Parathyroid adenoma (tissue), 2 donors: Measurements from ENCODE around the gene NPB.

Experiments used
- H2AFZ ChIP-seq: fragments of 300-600 bp; sonication (generic); one replicate; pipeline ENCODE4 v1.7.0; 2017; ENCODE audit warnings: antibody characterized with exemption, mild to moderate bottlenecking
- H3K27ac ChIP-seq: fragments of 300-600 bp; sonication (generic); one replicate; pipeline ENCODE4 v1.7.0; 2017
- H3K27me3 ChIP-seq: fragments of 300-600 bp; sonication (generic); one replicate; pipeline ENCODE4 v1.7.0; 2017; ENCODE audit warnings: low read length; ENCODE audit not compliant: control insufficient read depth, insufficient read depth
- H3K36me3 ChIP-seq: fragments of 300-600 bp; sonication (generic); one replicate; pipeline ENCODE4 v1.7.0; 2017; ENCODE audit warnings: low read length; ENCODE audit not compliant: control insufficient read depth, insufficient read depth
- H3K4me1 ChIP-seq: fragments of 300-600 bp; sonication (generic); one replicate; pipeline ENCODE4 v1.7.0; 2017; ENCODE audit warnings: control low read depth
- H3K4me2 ChIP-seq: fragments of 300-600 bp; sonication (generic); one replicate; pipeline ENCODE4 v1.7.0; 2017; ENCODE audit warnings: low read length
- H3K4me3 ChIP-seq: fragments of 300-600 bp; sonication (generic); one replicate; pipeline ENCODE4 v1.7.0; 2017; ENCODE audit warnings: low read depth, low read length
- H3K79me2 ChIP-seq: fragments of 300-600 bp; sonication (generic); one replicate; pipeline ENCODE4 v1.7.0; 2017; ENCODE audit warnings: control low read depth
- H3K9ac ChIP-seq: fragments of 300-600 bp; sonication (generic); one replicate; pipeline ENCODE4 v1.7.0; 2017; ENCODE audit warnings: mild to moderate bottlenecking
- H3K9me3 ChIP-seq: fragments of 300-600 bp; sonication (generic); one replicate; pipeline ENCODE4 v1.7.0; 2017; ENCODE audit warnings: low read length; ENCODE audit not compliant: control insufficient read depth
- TF ChIP-seq, protein P1 (sequence below): fragments of 300-600 bp; sonication (generic); IDR thresholded peaks from one replicate; pipeline ENCODE4 v1.7.0; 2017; ENCODE audit warnings: antibody characterized with exemption, mild to moderate bottlenecking
- donor health status: primary hyperparathyroidism.

NPB gene

DNA sequence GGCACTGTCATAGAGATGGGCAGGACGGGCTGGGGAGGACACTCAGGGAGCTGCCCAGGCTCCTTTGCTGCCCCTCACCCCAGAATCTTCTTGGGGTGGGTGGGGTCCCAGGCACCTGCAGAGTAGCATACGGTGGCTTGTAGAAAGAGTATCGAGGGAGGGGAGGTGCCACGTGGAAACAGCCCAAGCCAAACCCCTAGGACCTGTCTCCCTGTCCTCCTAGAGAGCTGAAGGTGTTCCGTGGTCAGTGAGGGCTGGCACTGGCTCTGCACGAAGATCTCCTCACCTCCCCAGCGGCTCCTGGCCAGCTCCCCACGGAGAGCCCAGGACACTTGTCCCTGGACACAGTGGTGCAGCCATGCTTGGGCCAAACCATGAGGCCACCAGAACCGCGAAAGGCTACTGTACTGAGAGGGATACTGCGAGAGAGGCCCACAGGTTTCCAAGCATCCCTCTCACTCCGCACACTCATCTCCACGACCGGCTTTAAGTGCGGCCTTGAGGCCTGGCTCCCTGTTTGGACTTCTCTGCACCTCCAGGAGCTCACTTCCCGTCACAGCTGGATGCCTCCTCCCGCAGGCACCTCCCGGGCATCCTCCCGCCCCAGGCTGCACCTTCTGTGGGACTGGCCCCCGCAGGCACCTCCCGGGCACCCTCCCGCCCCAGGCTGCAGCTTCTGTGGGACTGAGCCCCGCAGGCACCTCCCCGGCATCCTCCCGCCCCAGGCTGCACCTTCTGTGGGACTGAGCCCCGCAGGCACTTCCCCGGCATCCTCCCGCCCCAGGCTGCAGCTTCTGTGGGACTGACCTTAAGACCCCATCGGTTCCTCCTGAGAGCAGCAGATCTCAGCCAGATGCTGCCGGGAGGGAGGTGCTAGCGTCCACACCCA, 27.5 kb downstream of the NPB start:
- no peak overlapping the region for H2AFZ ChIP-seq
- TF ChIP-seq, protein P1, sequence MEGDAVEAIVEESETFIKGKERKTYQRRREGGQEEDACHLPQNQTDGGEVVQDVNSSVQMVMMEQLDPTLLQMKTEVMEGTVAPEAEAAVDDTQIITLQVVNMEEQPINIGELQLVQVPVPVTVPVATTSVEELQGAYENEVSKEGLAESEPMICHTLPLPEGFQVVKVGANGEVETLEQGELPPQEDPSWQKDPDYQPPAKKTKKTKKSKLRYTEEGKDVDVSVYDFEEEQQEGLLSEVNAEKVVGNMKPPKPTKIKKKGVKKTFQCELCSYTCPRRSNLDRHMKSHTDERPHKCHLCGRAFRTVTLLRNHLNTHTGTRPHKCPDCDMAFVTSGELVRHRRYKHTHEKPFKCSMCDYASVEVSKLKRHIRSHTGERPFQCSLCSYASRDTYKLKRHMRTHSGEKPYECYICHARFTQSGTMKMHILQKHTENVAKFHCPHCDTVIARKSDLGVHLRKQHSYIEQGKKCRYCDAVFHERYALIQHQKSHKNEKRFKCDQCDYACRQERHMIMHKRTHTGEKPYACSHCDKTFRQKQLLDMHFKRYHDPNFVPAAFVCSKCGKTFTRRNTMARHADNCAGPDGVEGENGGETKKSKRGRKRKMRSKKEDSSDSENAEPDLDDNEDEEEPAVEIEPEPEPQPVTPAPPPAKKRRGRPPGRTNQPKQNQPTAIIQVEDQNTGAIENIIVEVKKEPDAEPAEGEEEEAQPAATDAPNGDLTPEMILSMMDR, result no peak
- no peaks in the 10 kb centered on the region for H3K36me3 ChIP-seq
- H3K9ac ChIP-seq, result no peak overlapping the region
- H3K27ac ChIP-seq, result no peak overlapping the region
- peak overlapping the region; percentile 99 for H3K4me2 ChIP-seq
- H3K79me2 ChIP-seq, result peaks cover 2% of the 10 kb centered on the region
- no peaks in the 10 kb centered on the region for H3K27me3 ChIP-seq
- H3K9me3 ChIP-seq, result no peaks in the 10 kb centered on the region
- H3K4me3 ChIP-seq, result peak overlapping the region; percentile 76
- H3K4me1 ChIP-seq, result peaks cover 8% of the 10 kb centered on the region

DNA sequence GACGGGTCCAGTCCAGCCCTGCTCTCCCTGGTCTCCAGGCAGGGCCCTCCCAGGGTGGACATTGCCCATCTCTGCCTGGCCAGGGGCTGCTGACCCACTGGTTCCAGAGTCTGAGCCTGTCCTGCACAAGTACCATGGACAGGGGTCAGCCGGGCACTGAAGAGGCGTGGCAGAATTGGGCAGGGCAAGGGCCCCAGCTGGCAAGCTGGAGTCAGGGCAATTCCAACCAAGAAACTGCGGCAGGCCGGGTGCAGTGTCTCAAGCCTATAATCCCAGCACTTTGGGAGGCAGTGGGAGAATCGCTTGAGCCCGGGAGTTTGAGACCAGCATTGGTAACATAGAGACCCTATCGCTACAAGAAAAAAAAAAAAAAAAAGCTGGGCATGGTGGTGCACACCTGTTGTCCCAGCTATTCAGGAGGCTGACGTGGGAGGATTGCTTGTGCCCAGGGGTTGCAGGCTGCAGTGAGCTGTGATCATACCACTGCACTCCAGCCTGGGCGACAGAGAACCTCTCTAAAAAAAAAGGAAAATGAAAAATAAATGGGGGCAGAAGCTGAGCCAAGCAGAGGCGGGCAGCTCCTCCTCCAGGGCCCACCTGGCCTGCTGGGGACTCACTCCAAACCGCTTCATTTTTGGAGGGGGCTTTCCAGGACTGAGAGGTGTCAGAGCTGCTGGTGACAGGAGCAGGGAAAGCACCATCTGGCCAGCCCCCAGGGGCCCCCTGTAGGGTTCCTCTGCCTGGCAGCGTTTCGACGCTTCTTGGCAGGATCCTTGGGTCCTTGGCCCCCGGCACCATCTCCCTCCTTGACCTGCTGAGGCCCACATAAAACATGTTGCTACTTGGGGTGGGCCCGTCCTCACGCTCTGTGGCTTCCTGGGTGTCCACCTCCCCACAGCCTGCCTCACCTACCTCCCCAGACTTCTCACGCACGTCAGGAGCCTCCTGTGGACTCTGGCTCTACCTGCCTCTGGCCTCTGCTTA, 28.4 kb downstream of the NPB start:
- no peaks in the 10 kb centered on the region for H3K27me3 ChIP-seq
- H3K4me1 ChIP-seq, result peaks cover 2% of the 10 kb centered on the region
- H2AFZ ChIP-seq, result no peak overlapping the region
- H3K4me2 ChIP-seq, result no peak overlapping the region
- no peaks in the 10 kb centered on the region for H3K9me3 ChIP-seq
- no peaks in the 10 kb centered on the region for H3K36me3 ChIP-seq
- TF ChIP-seq, protein P1, result no peak
- no peak overlapping the region for H3K4me3 ChIP-seq
- H3K79me2 ChIP-seq, result no peaks in the 10 kb centered on the region
- H3K9ac ChIP-seq, result no peak overlapping the region
- H3K27ac ChIP-seq, result no peak overlapping the region

DNA sequence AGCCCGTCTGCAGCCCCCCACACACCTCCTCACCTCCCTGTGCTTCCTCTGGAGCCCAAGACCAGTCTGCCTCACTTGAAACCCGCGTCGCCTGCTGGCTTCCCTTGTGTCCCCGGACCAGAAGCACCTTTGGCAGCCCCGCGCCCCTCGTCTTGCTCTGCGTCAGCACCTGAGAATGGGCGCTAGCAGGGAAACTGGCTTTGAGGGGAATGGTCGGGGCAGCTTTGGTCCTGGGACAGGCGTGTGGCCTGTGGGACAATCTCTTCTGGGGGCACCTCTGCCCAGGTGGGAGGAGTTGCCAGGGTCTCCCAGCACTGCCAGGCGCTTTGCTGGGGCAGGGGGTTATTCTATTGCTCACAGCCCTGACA, 29.1 kb downstream of the NPB start:
- H3K9ac ChIP-seq, result no peak overlapping the region
- H3K36me3 ChIP-seq, result no peaks in the 10 kb centered on the region
- no peak overlapping the region for H3K27ac ChIP-seq
- no peaks in the 10 kb centered on the region for H3K27me3 ChIP-seq
- H3K4me3 ChIP-seq, result no peak overlapping the region
- H3K4me1 ChIP-seq, result peaks cover 2% of the 10 kb centered on the region
- TF ChIP-seq, protein P1, result no peak
- H2AFZ ChIP-seq, result no peak overlapping the region
- H3K9me3 ChIP-seq, result no peaks in the 10 kb centered on the region
- no peaks in the 10 kb centered on the region for H3K79me2 ChIP-seq
- no peak overlapping the region for H3K4me2 ChIP-seq

DNA sequence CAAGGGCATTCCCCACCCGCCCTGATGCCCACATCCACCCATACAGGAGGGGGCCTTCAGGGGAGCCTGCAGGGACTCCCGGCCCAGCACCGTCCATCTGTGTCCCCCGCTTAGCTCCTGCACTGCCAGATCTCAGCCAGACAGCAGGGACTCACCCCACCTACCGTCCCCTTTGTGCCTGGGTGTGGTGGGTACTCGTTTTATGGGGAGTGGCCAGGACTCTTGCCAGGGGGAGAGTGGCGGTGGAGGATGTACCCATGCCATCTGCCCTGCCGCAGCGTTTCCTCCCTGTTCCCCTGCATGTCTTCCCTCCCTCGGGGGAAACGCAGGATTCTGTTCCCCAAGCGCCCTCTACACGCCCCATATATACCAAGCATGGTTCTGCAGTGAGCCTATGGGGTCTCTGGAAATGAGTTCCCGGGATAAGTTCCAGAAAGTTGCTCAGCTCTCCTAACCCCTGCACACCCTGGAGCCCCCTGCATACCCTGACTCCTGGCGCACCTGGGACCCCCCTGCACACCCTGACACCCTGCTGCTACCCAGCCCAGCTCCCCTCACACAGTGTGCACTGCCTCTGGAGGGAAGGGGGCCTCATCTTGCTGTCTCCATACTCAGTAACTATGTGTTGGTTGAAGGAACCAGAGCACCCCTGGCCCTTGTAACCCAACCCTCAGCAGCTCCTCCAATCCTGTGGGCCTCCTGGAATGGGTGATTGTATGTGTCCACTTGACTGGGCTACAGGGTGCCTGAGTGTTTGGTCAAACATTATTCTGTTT, 29.7 kb downstream of the NPB start:
- H3K27me3 ChIP-seq, result no peaks in the 10 kb centered on the region
- no peak overlapping the region for H3K9ac ChIP-seq
- H3K9me3 ChIP-seq, result no peaks in the 10 kb centered on the region
- no peak overlapping the region for H2AFZ ChIP-seq
- H3K4me1 ChIP-seq, result peaks cover 2% of the 10 kb centered on the region
- H3K27ac ChIP-seq, result no peak overlapping the region
- TF ChIP-seq, protein P1, result no peak
- H3K4me3 ChIP-seq, result no peak overlapping the region
- H3K4me2 ChIP-seq, result no peak overlapping the region
- no peaks in the 10 kb centered on the region for H3K36me3 ChIP-seq
- no peaks in the 10 kb centered on the region for H3K79me2 ChIP-seq
